Ovary (tissue), 3 donors: Measurements from ENCODE around the gene CCDC148.

ENCODE experiments used
- POLR2A ChIP-seq: fragments of 450-650 bp; IDR thresholded peaks from one replicate; pipeline ENCODE4 v1.6.1; 2017; ENCODE audit warnings: antibody characterized with exemption, mild to moderate bottlenecking, moderate library complexity
- TF ChIP-seq, protein P1 (sequence below), 3 donors: fragments of 450-650 bp in 2 of 3; fragments of 200-600 bp in 1 of 3; IDR thresholded peaks; one replicate each; pipeline versions ENCODE4 v1.5.1 to v1.8.0; 2016 to 2022; ENCODE audit warnings: antibody characterized with exemption in 3 of 3, mild to moderate bottlenecking in 1 of 3
- donor health status: DM: no; HTN: no; CAD: no.

DNA sequence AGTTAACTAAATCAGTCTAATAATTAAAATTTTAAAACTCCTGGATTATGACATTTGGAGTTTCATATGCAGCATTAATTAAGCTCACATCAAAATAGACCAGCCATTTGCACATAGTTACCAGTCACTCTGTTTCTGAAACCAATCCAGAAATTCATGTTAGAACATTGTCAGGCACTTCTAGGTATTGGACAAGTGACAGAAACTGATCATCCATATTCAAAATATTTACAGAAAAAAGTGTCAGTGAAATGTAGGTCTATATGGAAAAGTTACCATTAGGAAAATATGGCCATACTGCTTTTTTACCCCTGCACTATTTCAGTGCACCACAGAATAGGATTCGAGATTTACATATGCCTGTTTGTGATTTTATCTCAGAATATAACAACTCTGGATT lies 321.5 kb downstream of the CCDC148 start:
- TF ChIP-seq POLR2A, result no peak
- TF ChIP-seq, protein P1, sequence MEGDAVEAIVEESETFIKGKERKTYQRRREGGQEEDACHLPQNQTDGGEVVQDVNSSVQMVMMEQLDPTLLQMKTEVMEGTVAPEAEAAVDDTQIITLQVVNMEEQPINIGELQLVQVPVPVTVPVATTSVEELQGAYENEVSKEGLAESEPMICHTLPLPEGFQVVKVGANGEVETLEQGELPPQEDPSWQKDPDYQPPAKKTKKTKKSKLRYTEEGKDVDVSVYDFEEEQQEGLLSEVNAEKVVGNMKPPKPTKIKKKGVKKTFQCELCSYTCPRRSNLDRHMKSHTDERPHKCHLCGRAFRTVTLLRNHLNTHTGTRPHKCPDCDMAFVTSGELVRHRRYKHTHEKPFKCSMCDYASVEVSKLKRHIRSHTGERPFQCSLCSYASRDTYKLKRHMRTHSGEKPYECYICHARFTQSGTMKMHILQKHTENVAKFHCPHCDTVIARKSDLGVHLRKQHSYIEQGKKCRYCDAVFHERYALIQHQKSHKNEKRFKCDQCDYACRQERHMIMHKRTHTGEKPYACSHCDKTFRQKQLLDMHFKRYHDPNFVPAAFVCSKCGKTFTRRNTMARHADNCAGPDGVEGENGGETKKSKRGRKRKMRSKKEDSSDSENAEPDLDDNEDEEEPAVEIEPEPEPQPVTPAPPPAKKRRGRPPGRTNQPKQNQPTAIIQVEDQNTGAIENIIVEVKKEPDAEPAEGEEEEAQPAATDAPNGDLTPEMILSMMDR (IDR thresholded peaks at IDR 0.05), result no peak
